NCI-H1436 (cell line): ENCODE data around the gene WIPF3.
A peak's percentile ranks its signal among the peaks of the same experiment; 100 is the strongest.

ENCODE experiments used
- DNase-seq: peaks from one replicate; lab custom pipeline; 2025; lab: John Stamatoyannopoulos, UW

Gene WIPF3

GRCh38 chr7:29806208-29806994, at the start of gene WIPF3:
TSS of gene WIPF3 (plus strand) at chr7:29806508. CDS start at chr7:29834725, 28,217 bp downstream.
- peak; percentile 14 for DNase-seq

- no peak for DNase-seq
These were observed 43.0 kb upstream of the WIPF3 start for GRCh38 chr7:29763266-29763665.

- DNase-seq, result peak; percentile 7
These were observed 42.1 kb upstream of the WIPF3 start for GRCh38 chr7:29764227-29764626.

- no peak for DNase-seq
These were observed 40.8 kb upstream of the WIPF3 start for GRCh38 chr7:29765490-29765889.

- DNase-seq, result no peak
These were observed 35.9 kb upstream of the WIPF3 start for GRCh38 chr7:29770371-29770770.

- DNase-seq, result no peak
These were observed 35.1 kb upstream of the WIPF3 start for GRCh38 chr7:29771081-29771816.

- no peak for DNase-seq
These were observed 27.3 kb upstream of the WIPF3 start for GRCh38 chr7:29779017-29779416.

GRCh38 chr7:29780346-29780745, 26.0 kb upstream of the WIPF3 start:
- DNase-seq, result no peak

- DNase-seq, result no peak
These were observed 22.6 kb upstream of the WIPF3 start for GRCh38 chr7:29783671-29784070.

- no peak for DNase-seq
These were observed 12.8 kb upstream of the WIPF3 start for GRCh38 chr7:29793507-29793906.

- DNase-seq, result no peak
These were observed 11.2 kb upstream of the WIPF3 start for GRCh38 chr7:29794959-29795629.

GRCh38 chr7:29795696-29796580, 10.4 kb upstream of the WIPF3 start:
- DNase-seq, result no peak

- no peak for DNase-seq
These were observed 9.0 kb upstream of the WIPF3 start for GRCh38 chr7:29797112-29797944.

GRCh38 chr7:29798422-29798821, 7.9 kb upstream of the WIPF3 start:
- no peak for DNase-seq

GRCh38 chr7:29801929-29802328, 4.4 kb upstream of the WIPF3 start:
- no peak for DNase-seq

GRCh38 chr7:29805031-29805430, 1.3 kb upstream of the WIPF3 start:
- DNase-seq, result no peak

GRCh38 chr7:29805886-29806207, 461 bp upstream of the WIPF3 start:
- no peak for DNase-seq

GRCh38 chr7:29806995-29807841, 910 bp downstream of the WIPF3 start:
- no peak for DNase-seq

- DNase-seq, result no peak
These were observed 1.9 kb downstream of the WIPF3 start for GRCh38 chr7:29808075-29808801.
